CD4-positive, alpha-beta T cell treated with Interleukin-15 for 1 hour (primary cell): ENCODE data around the gene CORO2B.

Experiments
- DNase-seq: peaks from one replicate; pipeline ENCODE4 v3.0.0-alpha.2; 2020

CORO2B gene

GRCh38 chr15:68578980-68579935 lies at the start of gene CORO2B:
Gene CORO2B, plus strand, starts transcription at chr15:68578993. Its CDS starts 270 bp downstream, at chr15:68579263.
- no peak for DNase-seq

GRCh38 chr15:68531387-68532179 lies 47.2 kb upstream of the CORO2B start:
- no peak for DNase-seq

GRCh38 chr15:68536331-68537095 lies 42.3 kb upstream of the CORO2B start:
- DNase-seq: no peak

GRCh38 chr15:68537097-68537496 lies 41.7 kb upstream of the CORO2B start:
- DNase-seq: no peak

GRCh38 chr15:68537506-68537905 lies 41.3 kb upstream of the CORO2B start:
- no peak for DNase-seq

GRCh38 chr15:68538311-68538710 lies 40.5 kb upstream of the CORO2B start:
- DNase-seq: no peak

- DNase-seq: no peak
Measured at GRCh38 chr15:68541743-68542142, 37.0 kb upstream of the CORO2B start.

GRCh38 chr15:68542348-68542747 lies 36.4 kb upstream of the CORO2B start:
- no peak for DNase-seq

GRCh38 chr15:68542771-68543164 lies 36.0 kb upstream of the CORO2B start:
- DNase-seq: no peak

- no peak for DNase-seq
Measured at GRCh38 chr15:68543165-68544008, 35.4 kb upstream of the CORO2B start.

- no peak for DNase-seq
Measured at GRCh38 chr15:68546318-68546717, 32.5 kb upstream of the CORO2B start.

- no peak for DNase-seq
Measured at GRCh38 chr15:68548364-68548763, 30.4 kb upstream of the CORO2B start.

GRCh38 chr15:68550004-68550403 lies 28.8 kb upstream of the CORO2B start:
- no peak for DNase-seq

GRCh38 chr15:68550498-68551295 lies 28.1 kb upstream of the CORO2B start:
- peak; percentile 63 for DNase-seq

GRCh38 chr15:68551296-68551635 lies 27.5 kb upstream of the CORO2B start:
- no peak for DNase-seq

- no peak for DNase-seq
Measured at GRCh38 chr15:68552344-68552743, 26.4 kb upstream of the CORO2B start.

- DNase-seq: no peak
Measured at GRCh38 chr15:68552773-68553172, 26.0 kb upstream of the CORO2B start.

GRCh38 chr15:68553314-68553993 lies 25.3 kb upstream of the CORO2B start:
- no peak for DNase-seq

GRCh38 chr15:68553994-68554720 lies 24.6 kb upstream of the CORO2B start:
- DNase-seq: peak; percentile 37
